Liver (tissue), 3 donors: ENCODE measurements around the gene EPB41L4B.

ENCODE experiments used
- ATF3 ChIP-seq: IDR thresholded peaks from 2 replicates; pipeline ENCODE4 v1.6.1; 2016; ENCODE audit warnings: antibody characterized with exemption
- EGR1 ChIP-seq, 2 donors: IDR thresholded peaks; 2 replicates each; pipeline ENCODE4 v1.6.1; 2016 to 2018; ENCODE audit warnings: antibody characterized with exemption in 2 of 2, low read depth in 2 of 2
- GABPA ChIP-seq, 2 donors: IDR thresholded peaks in 1 of 2; conservative IDR thresholded peaks in 1 of 2; 2 replicates each; pipeline ENCODE4 v1.6.1; 2016; ENCODE audit warnings: antibody characterized with exemption in 2 of 2, mild to moderate bottlenecking in 1 of 2, moderate library complexity in 1 of 2
- JUND ChIP-seq, 2 donors: IDR thresholded peaks; 2 replicates each; pipeline ENCODE4 v1.6.1; 2016; ENCODE audit warnings: antibody characterized with exemption in 2 of 2
- NR2F2 ChIP-seq: IDR thresholded peaks from 2 replicates; pipeline ENCODE4 v1.6.1; 2016; ENCODE audit warnings: antibody characterized with exemption
- RAD21 ChIP-seq, 2 donors: IDR thresholded peaks; 2 replicates each; pipeline ENCODE4 v1.6.1; 2016; ENCODE audit warnings: antibody characterized with exemption in 2 of 2, mild to moderate bottlenecking in 2 of 2
- SP1 ChIP-seq: IDR thresholded peaks from 2 replicates; pipeline ENCODE4 v1.6.1; 2018; ENCODE audit warnings: antibody characterized with exemption, mild to moderate bottlenecking
- TAF1 ChIP-seq: conservative IDR thresholded peaks from 2 replicates; pipeline ENCODE4 v1.6.1; 2016; ENCODE audit warnings: antibody characterized with exemption, mild to moderate bottlenecking
- YY1 ChIP-seq: IDR thresholded peaks from 2 replicates; pipeline ENCODE4 v1.6.1; 2016; ENCODE audit warnings: antibody characterized with exemption, mild to moderate bottlenecking
- ZBTB33 ChIP-seq: IDR thresholded peaks from 2 replicates; pipeline ENCODE4 v1.6.1; 2016; ENCODE audit warnings: antibody characterized with exemption
- TF ChIP-seq, protein P1 (sequence below): fragments of 150-350 bp; IDR thresholded peaks from 2 replicates; pipeline ENCODE4 v1.5.1; 2017; ENCODE audit warnings: improper control_type of control experiment, low read depth, low read length; ENCODE audit not compliant: missing input control
- TF ChIP-seq, protein P2 (sequence below): IDR thresholded peaks from 2 replicates; pipeline ENCODE4 v1.6.1; 2016; ENCODE audit warnings: antibody characterized with exemption
- TF ChIP-seq, protein P3 (sequence below): IDR thresholded peaks from 2 replicates; pipeline ENCODE4 v1.6.1; 2016; ENCODE audit warnings: antibody characterized with exemption, mild to moderate bottlenecking
- donor health status: healthy.
- donor health status: healthy.

DNA sequence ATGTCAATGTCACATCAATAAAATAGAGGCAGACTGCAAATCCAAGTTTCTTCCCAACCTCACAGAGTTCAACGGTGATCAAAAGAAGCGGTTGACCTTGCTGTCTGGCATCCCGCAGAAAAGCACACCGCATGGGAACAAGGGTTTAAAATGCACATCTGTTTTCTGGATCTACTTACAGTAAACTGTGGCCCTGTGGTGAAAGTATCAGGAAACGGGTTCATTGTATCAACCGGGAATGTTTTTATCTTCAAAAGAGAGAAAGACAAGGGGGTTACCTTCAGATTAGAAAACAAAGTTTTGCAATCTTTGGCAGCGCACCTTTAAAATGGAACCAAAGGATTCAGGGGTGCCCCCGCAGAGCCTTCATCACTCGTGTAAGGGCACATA is 138.3 kb downstream of the EPB41L4B start:
- TF ChIP-seq, protein P1, sequence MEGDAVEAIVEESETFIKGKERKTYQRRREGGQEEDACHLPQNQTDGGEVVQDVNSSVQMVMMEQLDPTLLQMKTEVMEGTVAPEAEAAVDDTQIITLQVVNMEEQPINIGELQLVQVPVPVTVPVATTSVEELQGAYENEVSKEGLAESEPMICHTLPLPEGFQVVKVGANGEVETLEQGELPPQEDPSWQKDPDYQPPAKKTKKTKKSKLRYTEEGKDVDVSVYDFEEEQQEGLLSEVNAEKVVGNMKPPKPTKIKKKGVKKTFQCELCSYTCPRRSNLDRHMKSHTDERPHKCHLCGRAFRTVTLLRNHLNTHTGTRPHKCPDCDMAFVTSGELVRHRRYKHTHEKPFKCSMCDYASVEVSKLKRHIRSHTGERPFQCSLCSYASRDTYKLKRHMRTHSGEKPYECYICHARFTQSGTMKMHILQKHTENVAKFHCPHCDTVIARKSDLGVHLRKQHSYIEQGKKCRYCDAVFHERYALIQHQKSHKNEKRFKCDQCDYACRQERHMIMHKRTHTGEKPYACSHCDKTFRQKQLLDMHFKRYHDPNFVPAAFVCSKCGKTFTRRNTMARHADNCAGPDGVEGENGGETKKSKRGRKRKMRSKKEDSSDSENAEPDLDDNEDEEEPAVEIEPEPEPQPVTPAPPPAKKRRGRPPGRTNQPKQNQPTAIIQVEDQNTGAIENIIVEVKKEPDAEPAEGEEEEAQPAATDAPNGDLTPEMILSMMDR = no peak
- TF ChIP-seq, protein P2, sequence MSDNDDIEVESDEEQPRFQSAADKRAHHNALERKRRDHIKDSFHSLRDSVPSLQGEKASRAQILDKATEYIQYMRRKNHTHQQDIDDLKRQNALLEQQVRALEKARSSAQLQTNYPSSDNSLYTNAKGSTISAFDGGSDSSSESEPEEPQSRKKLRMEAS = no peak
- TF ChIP-seq SP1 (no peak), EGR1 (IDR thresholded peaks at IDR 0.05; ENCODE audit: low read depth in 2 of 2) (no peak), GABPA (IDR thresholded peaks at IDR 0.05 in 1 of 2, conservative IDR thresholded peaks at IDR 0.05 in 1 of 2) (no peak), RAD21 (IDR thresholded peaks at IDR 0.05) (no peak), TAF1 (no peak), ZBTB33 (no peak), YY1 (no peak), JUND (IDR thresholded peaks at IDR 0.05) (no peak), ATF3 (no peak), NR2F2 (no peak)
- TF ChIP-seq, protein P3, sequence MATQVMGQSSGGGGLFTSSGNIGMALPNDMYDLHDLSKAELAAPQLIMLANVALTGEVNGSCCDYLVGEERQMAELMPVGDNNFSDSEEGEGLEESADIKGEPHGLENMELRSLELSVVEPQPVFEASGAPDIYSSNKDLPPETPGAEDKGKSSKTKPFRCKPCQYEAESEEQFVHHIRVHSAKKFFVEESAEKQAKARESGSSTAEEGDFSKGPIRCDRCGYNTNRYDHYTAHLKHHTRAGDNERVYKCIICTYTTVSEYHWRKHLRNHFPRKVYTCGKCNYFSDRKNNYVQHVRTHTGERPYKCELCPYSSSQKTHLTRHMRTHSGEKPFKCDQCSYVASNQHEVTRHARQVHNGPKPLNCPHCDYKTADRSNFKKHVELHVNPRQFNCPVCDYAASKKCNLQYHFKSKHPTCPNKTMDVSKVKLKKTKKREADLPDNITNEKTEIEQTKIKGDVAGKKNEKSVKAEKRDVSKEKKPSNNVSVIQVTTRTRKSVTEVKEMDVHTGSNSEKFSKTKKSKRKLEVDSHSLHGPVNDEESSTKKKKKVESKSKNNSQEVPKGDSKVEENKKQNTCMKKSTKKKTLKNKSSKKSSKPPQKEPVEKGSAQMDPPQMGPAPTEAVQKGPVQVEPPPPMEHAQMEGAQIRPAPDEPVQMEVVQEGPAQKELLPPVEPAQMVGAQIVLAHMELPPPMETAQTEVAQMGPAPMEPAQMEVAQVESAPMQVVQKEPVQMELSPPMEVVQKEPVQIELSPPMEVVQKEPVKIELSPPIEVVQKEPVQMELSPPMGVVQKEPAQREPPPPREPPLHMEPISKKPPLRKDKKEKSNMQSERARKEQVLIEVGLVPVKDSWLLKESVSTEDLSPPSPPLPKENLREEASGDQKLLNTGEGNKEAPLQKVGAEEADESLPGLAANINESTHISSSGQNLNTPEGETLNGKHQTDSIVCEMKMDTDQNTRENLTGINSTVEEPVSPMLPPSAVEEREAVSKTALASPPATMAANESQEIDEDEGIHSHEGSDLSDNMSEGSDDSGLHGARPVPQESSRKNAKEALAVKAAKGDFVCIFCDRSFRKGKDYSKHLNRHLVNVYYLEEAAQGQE = no peak
